Bronchial smooth muscle cell (primary cell): Measurements from ENCODE around the gene NELFE. TPM values are rescaled to one million over a fixed set of nuclear protein-coding genes. Genes with fewer than 3 reads are reported as not detected.

Experiments used
- total RNA-seq: library from RNA; depleted of rRNA; stranded (reverse); fragments of >200 nt; gene quantifications from 2 replicates; pipeline ENCODE4 v1.2.1, GENCODE V29; 2014

NELFE gene, protein sequence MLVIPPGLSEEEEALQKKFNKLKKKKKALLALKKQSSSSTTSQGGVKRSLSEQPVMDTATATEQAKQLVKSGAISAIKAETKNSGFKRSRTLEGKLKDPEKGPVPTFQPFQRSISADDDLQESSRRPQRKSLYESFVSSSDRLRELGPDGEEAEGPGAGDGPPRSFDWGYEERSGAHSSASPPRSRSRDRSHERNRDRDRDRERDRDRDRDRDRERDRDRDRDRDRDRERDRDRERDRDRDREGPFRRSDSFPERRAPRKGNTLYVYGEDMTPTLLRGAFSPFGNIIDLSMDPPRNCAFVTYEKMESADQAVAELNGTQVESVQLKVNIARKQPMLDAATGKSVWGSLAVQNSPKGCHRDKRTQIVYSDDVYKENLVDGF
- 81.3 and 85.3 TPM in 2 replicates for total RNA-seq

DNA sequence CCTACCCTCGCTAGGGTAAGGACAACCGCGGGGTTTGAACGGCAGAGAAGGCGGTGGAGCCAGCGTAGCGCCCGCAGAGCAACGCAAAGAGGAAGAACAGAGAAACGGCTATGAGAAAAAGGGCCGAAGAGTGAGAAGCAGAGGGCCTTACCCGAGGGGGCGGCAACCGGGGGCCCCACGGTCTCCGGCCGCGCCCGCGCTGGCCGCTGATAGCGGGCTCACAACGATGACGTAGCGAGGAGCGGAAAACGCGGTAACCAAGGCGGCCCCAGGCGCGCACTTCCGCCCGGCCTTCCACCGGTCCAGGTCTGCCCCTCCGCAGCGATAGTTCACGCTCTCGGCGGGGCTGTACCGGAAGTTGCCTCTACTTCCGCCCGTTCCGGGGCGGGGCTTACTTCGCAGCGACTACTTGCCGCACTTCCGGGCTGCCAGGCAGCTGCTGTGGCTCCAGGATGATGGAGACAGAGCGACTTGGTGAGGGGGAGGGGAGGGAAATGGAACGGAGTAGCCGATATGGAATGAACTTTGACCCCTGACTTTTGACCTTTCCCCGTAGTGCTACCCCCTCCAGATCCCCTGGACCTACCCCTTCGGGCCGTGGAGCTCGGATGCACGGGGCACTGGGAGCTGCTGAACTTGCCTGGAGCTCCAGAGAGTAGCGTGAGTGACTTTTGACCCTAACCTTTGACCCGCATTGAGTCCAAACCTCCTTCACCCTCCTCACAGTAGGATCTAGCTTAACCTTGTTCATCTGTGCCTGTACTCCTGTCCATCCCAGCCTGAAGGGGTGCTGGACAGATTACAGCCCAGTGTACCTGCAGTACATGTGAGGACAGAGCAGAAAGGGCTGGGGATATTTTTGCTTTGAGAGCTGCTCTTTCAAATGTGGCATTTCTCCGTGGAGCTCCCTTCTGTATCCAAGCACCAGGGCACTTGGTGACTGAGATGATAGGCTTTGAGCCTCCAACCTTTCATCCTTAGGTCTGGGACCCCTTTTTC is at the start of gene NELFE, which contains the start of gene SKIC2:
NELFE (minus strand) TSS at position 231 of the 999 bp plus-strand sequence. CDS start 525 bp downstream, outside the sequence.
SKIC2 (plus strand) TSS at position 435 of the 999 bp plus-strand sequence; CDS start at position 453, 18 bp downstream.

DNA sequence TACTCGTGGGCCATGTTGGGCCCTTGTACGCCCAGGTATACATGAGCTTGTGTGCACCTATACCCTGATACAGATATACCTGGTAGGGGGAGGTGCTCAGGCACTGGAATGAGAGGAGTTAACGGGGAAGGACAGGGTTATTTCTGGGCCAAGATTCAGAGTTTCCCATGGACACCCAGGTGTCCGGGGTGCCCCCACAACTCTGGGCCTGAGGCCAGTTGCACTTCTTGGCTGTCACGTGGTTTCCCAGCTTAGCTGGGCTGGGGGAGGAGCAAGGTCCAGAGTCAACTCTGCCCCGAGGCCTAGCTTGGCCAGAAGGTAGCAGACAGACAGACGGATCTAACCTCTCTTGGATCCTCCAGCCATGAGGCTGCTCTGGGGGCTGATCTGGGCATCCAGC is 23.0 kb upstream of the NELFE start, which contains the start of gene C4A:
C4A (plus strand) TSS at position 314 of the 400 bp plus-strand sequence; CDS start at position 365, 51 bp downstream.

DNA sequence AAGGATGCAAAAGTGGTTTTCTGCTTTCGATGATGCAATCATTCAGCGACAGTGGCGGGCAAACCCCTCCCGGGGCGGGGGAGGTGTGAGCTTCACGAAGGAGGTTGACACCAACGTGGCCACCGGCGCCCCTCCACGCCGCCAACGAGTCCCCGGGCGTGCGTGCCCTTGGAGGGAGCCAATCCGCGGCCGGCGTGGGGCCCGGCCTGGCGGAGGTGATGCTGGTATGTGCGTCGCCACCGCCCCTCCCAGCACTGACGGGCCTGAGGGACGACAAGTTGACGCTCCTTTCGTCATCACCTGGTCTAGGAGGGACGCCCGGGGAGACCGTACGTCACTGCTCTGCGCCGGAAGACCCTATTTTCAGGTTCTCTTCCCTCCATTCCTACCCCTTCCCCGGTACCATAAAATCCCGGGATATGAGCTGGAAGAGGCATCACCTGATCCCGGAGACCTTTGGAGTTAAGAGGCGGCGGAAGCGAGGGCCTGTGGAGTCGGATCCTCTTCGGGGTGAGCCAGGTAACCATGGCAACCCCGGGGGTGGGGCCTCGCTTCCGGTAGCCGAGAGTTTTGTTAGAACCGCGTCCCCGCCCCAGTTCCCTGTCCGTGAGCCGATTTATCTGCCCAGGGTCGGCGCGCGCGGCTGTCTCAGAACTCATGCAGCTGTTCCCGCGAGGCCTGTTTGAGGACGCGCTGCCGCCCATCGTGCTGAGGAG is 13.4 kb upstream of the NELFE start, which contains the start of gene DXO:
DXO (minus strand) TSS at position 146 of the 716 bp plus-strand sequence. CDS start 463 bp downstream, outside the sequence.

DNA sequence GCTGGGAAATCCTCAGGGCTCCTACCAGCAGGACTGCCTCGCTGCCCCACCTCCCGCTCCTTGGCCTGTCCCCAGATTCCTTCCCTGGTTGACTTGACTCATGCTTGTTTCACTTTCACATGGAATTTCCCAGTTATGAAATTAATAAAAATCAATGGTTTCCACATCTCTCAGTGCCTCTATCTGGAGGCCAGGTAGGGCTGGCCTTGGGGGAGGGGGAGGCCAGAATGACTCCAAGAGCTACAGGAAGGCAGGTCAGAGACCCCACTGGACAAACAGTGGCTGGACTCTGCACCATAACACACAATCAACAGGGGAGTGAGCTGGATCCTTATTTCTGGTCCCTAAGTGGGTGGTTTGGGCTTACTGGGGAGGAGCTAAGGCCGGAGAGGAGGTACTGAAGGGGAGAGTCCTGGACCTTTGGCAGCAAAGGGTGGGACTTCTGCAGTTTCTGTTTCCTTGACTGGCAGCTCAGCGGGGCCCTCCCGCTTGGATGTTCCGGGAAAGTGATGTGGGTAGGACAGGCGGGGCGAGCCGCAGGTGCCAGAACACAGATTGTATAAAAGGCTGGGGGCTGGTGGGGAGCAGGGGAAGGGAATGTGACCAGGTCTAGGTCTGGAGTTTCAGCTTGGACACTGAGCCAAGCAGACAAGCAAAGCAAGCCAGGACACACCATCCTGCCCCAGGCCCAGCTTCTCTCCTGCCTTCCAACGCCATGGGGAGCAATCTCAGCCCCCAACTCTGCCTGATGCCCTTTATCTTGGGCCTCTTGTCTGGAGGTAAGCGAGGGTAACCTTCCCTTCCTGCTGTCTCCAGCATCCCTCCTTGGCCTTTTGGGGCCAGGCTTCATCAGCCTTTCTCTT is 13.0 kb downstream of the NELFE start, which contains the start of gene CFB:
CFB (plus strand) TSS at position 589 of the 863 bp plus-strand sequence; CDS start at position 716, 127 bp downstream.

DNA sequence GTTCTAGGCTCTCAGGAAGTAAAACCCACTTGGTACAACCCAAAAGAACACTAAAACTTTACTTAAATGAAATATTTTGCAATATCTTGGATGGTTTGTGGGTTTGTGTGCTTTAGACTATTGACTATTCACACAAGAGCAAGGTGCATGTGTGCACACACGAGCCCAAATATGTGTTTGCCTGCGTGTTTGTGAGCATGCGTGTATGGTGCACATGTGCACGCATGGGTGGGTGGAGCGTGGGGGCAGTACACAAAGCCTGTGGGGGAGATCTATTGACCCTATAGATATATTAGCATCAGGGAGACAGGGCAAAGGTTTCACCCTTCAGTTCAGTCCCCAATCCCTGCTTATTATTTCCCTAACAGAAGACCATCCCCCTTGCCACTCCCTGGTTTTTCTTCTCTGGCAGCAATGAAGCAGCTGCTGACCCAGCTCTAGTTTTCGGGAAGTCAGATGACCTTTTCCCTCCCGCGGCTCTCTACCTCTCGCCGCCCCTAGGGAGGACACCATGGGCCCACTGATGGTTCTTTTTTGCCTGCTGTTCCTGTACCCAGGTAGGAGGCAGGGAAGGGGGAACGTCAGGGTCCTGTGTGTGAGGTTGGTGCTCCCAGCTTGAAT is 31.4 kb downstream of the NELFE start, which contains the start of gene C2:
C2 (plus strand) TSS at position 476 of the 621 bp plus-strand sequence; CDS start at position 512, 36 bp downstream.

Other genes with a start within 250 kb of the NELFE start
- 0.47 TPM in 1 of 2 replicates, not detected in the other for gene LY6G6D, start 243.6 kb downstream of the NELFE start, total RNA-seq
- gene LY6G6C, start 237.2 kb downstream of the NELFE start, total RNA-seq: not detected in 2 replicates
- not detected in 2 replicates for gene MPIG6B, start 235.6 kb downstream of the NELFE start, total RNA-seq
- gene DDAH2, start 229.7 kb downstream of the NELFE start, total RNA-seq: 152 and 207 TPM in 2 replicates
- 521 and 664 TPM in 2 replicates for gene CLIC1, start 222.4 kb downstream of the NELFE start, total RNA-seq
- gene MSH5, start 219.0 kb downstream of the NELFE start, total RNA-seq: 2.7 and 3.6 TPM in 2 replicates
- 0.26 and 1.3 TPM in 2 replicates for gene SAPCD1, start 196.3 kb downstream of the NELFE start, total RNA-seq
- 0.79 and 0.86 TPM in 2 replicates for gene VWA7, start 181.6 kb downstream of the NELFE start, total RNA-seq
- 28.1 and 36.1 TPM in 2 replicates for gene VARS1, start 163.2 kb downstream of the NELFE start, total RNA-seq
- gene LSM2, start 152.0 kb downstream of the NELFE start, total RNA-seq: 17.8 and 19.1 TPM in 2 replicates
- gene HSPA1L, start 143.7 kb downstream of the NELFE start, total RNA-seq: 1.7 and 2.3 TPM in 2 replicates
- 92.2 and 182 TPM in 2 replicates for gene HSPA1A, start 143.4 kb downstream of the NELFE start, total RNA-seq
- gene HSPA1B, start 131.2 kb downstream of the NELFE start, total RNA-seq: 149 and 280 TPM in 2 replicates
- gene NEU1, start 96.2 kb downstream of the NELFE start, total RNA-seq: 73.7 and 87.3 TPM in 2 replicates
- 0.52 TPM in 1 of 2 replicates, not detected in the other for gene SLC44A4, start 80.0 kb downstream of the NELFE start, total RNA-seq
- gene EHMT2, start 61.3 kb downstream of the NELFE start, total RNA-seq: 76.3 and 106 TPM in 2 replicates
- 9.6 and 14.6 TPM in 2 replicates for gene ZBTB12, start 56.9 kb downstream of the NELFE start, total RNA-seq
- 0.86 and 2.0 TPM in 2 replicates for gene C2, start 31.3 kb downstream of the NELFE start, total RNA-seq
- gene CFB, start 12.9 kb downstream of the NELFE start, total RNA-seq: 33.7 and 56.8 TPM in 2 replicates
- gene SKIC2, start 204 bp upstream of the NELFE start, total RNA-seq: 55.6 and 56.4 TPM in 2 replicates
- gene DXO, start 13.2 kb upstream of the NELFE start, total RNA-seq: 7.7 and 8.2 TPM in 2 replicates
- gene C4A, start 23.1 kb upstream of the NELFE start, total RNA-seq: 13.1 and 13.6 TPM in 2 replicates
- 8.8 and 15.4 TPM in 2 replicates for gene C4B, start 55.8 kb upstream of the NELFE start, total RNA-seq
- gene CYP21A2, start 79.4 kb upstream of the NELFE start, total RNA-seq: under 0.01 TPM in 1 of 2 replicates, not detected in the other
- gene TNXB, start 150.4 kb upstream of the NELFE start, total RNA-seq: 10.6 and 39.2 TPM in 2 replicates
- 10.2 and 12.0 TPM in 2 replicates for gene ATF6B, start 169.3 kb upstream of the NELFE start, total RNA-seq
- gene FKBPL, start 171.3 kb upstream of the NELFE start, total RNA-seq: 7.3 and 8.9 TPM in 2 replicates
- 0.09 and 0.32 TPM in 2 replicates for gene PRRT1, start 193.0 kb upstream of the NELFE start, total RNA-seq
- gene PPT2, start 195.2 kb upstream of the NELFE start, total RNA-seq: 18.6 and 39.7 TPM in 2 replicates
- 1.6 and 2.4 TPM in 2 replicates for gene EGFL8, start 205.6 kb upstream of the NELFE start, total RNA-seq
- gene AGPAT1, start 217.1 kb upstream of the NELFE start, total RNA-seq: 21.9 and 22.2 TPM in 2 replicates
- 14.4 and 15.6 TPM in 2 replicates for gene RNF5, start 219.4 kb upstream of the NELFE start, total RNA-seq
- 0.16 and 0.17 TPM in 2 replicates for gene AGER, start 225.3 kb upstream of the NELFE start, total RNA-seq
- 27.9 and 31.4 TPM in 2 replicates for gene PBX2, start 231.2 kb upstream of the NELFE start, total RNA-seq
- 0.17 and 0.95 TPM in 2 replicates for gene GPSM3, start 233.7 kb upstream of the NELFE start, total RNA-seq